HCT116 (cell line): Measurements from ENCODE around the gene GPR39.

Experiments used
- CTCF ChIP-seq, 3 experiments: fragments of 200-600 bp in 1 of 3; sonication (generic) in 1 of 3; IDR thresholded peaks in 2 of 3; conservative IDR thresholded peaks in 1 of 3; 2 replicates each; pipeline ENCODE4 v1.5.1; 2012 to 2017; ENCODE audit warnings: low read depth in 2 of 3, low read length in 2 of 3, antibody characterized with exemption in 1 of 3, borderline replicate concordance in 1 of 3, control low read depth in 1 of 3, mild to moderate bottlenecking in 1 of 3, mixed read lengths in 1 of 3, mixed run types in 1 of 3, moderate library complexity in 1 of 3; ENCODE audit not compliant: insufficient read depth in 1 of 3
- ELF1 ChIP-seq: IDR thresholded peaks from 2 replicates; pipeline ENCODE4 v1.6.1; 2012; ENCODE audit warnings: low read depth, borderline replicate concordance
- EZH2 ChIP-seq: fragments of 200-600 bp; sonication (generic); IDR thresholded peaks from 2 replicates; pipeline ENCODE4 v1.6.1; 2017; ENCODE audit warnings: antibody characterized with exemption, mixed run types
- EZH2phosphoT487 ChIP-seq: fragments of 200-600 bp; IDR thresholded peaks from 2 replicates; pipeline ENCODE4 v1.6.1; 2018; ENCODE audit warnings: antibody characterized with exemption, borderline replicate concordance
- JUND ChIP-seq: IDR thresholded peaks from 2 replicates; pipeline ENCODE4 v1.6.1; 2012
- POLR2A ChIP-seq: IDR thresholded peaks from 2 replicates; pipeline ENCODE4 v1.7.0; 2011; ENCODE audit warnings: borderline replicate concordance; ENCODE audit not compliant: insufficient read depth, insufficient read length; ENCODE audit errors: extremely low read depth
- POLR2AphosphoS5 ChIP-seq: IDR thresholded peaks from 2 replicates; pipeline ENCODE4 v1.6.1; 2011; ENCODE audit warnings: mild to moderate bottlenecking, low read depth, low read length, moderate library complexity
- SRF ChIP-seq: IDR thresholded peaks from 2 replicates; pipeline ENCODE4 v1.6.1; 2012; ENCODE audit warnings: low read depth
- TCF7L2 ChIP-seq: IDR thresholded peaks from 2 replicates; pipeline ENCODE4 v1.7.0; 2011; ENCODE audit warnings: borderline replicate concordance, inconsistent platforms; ENCODE audit not compliant: insufficient read depth, insufficient read length; ENCODE audit errors: extremely low read depth
- YY1 ChIP-seq: IDR thresholded peaks from 2 replicates; pipeline ENCODE4 v1.6.1; 2011; ENCODE audit warnings: low read length, low read depth, moderate library complexity, mild to moderate bottlenecking; ENCODE audit not compliant: insufficient replicate concordance; ENCODE audit errors: extremely low read depth

- TF ChIP-seq POLR2AphosphoS5 (no peak), CTCF (IDR thresholded peaks at IDR 0.05 in 2 of 3, conservative IDR thresholded peaks at IDR 0.05 in 1 of 3; ENCODE audit: borderline replicate concordance in 1 of 3, insufficient read depth in 1 of 3, low read depth in 2 of 3, low read length in 2 of 3) (no peak), TCF7L2 (no peak), SRF (no peak), JUND (no peak), POLR2A (no peak), ELF1 (no peak), EZH2 (no peak), YY1 (no peak), EZH2phosphoT487 (no peak)
Measured at GRCh38 chr2:132473174-132473883, 56.7 kb downstream of the GPR39 start.
